Caco-2 (cell line): ENCODE measurements around the gene GLIS1. TPM values are rescaled to one million over a fixed set of nuclear protein-coding genes. Genes with fewer than 3 reads are reported as not detected.

Experiments
- BruUV-seq: library from RNA; stranded (reverse); fragments of 400-500 nt; replicated peaks from 2 replicates; lab custom pipeline; 2021; lab: Mats Ljungman, UMichigan
- CTCF ChIA-PET: fragments of 300-600 bp; sonication (Branson Sonifier 250); formaldehyde crosslinking; loops from one replicate; lab custom pipeline; 2022; ENCODE audit warnings: antibody characterized with exemption; lab: Charles Lee
- POLR2A ChIA-PET: fragments of 300-600 bp; sonication (Branson Sonifier 250); formaldehyde crosslinking; loops from one replicate; lab custom pipeline; 2022; ENCODE audit warnings: antibody characterized with exemption; lab: Charles Lee
- DNase-seq, 2 experiments: peaks; one replicate each; pipeline versions ENCODE4 v3.0.0 to v3.0.0-alpha.2; 2020 to 2022
- H3K27me3 ChIP-seq: replicated peaks from 2 replicates; pipeline ENCODE4 v1.6.0; 2011; ENCODE audit warnings: low read length; ENCODE audit not compliant: control insufficient read depth, insufficient read depth
- H3K36me3 ChIP-seq: 2 replicates; pipeline ENCODE4 v1.5.1; 2011; ENCODE audit warnings: low read length; ENCODE audit not compliant: control insufficient read depth, insufficient read depth
- H3K4me1 ChIP-seq: fragments of 250-450 bp; sonication (Bioruptor Pico); 2 replicates; pipeline ENCODE4 v1.5.1; 2020; ENCODE audit warnings: mild to moderate bottlenecking
- H3K4me3 ChIP-seq: 2 replicates; pipeline ENCODE4 v1.5.1; 2011; ENCODE audit warnings: low read depth, mild to moderate bottlenecking, control low read depth, low read length
- H3K9me3 ChIP-seq: fragments of 250-450 bp; sonication (Bioruptor Pico); 2 replicates; pipeline ENCODE4 v1.5.1; 2020; ENCODE audit warnings: mild to moderate bottlenecking, moderate library complexity
- H3K27ac Mint-ChIP-seq: one replicate; pipeline ENCODE4 v1.8.0; 2022; ENCODE audit warnings: mixed read lengths; ENCODE audit not compliant: unreplicated experiment
- H3K27me3 Mint-ChIP-seq: one replicate; pipeline ENCODE4 v1.8.0; 2022; ENCODE audit warnings: mixed read lengths; ENCODE audit not compliant: insufficient read depth, unreplicated experiment
- H3K36me3 Mint-ChIP-seq: one replicate; pipeline ENCODE4 v1.8.0; 2022; ENCODE audit warnings: mild to moderate bottlenecking, mixed read lengths; ENCODE audit not compliant: insufficient read depth, unreplicated experiment
- H3K4me1 Mint-ChIP-seq: one replicate; pipeline ENCODE4 v1.8.0; 2022; ENCODE audit warnings: low read depth, mixed read lengths; ENCODE audit not compliant: unreplicated experiment
- H3K4me3 Mint-ChIP-seq: one replicate; pipeline ENCODE4 v1.8.0; 2022; ENCODE audit warnings: mild to moderate bottlenecking, moderate library complexity, mixed read lengths; ENCODE audit not compliant: unreplicated experiment
- H3K9me3 Mint-ChIP-seq: one replicate; pipeline ENCODE4 v1.8.0; 2022; ENCODE audit warnings: mixed read lengths; ENCODE audit not compliant: unreplicated experiment
- intact Hi-C: fragments of 100-400 bp; cut with micrococcal nuclease; formaldehyde crosslinking; loops from one replicate; pipeline ENCODE4 v1.10.0; 2022; ENCODE audit not compliant: unreplicated experiment
- total RNA-seq: library from RNA; stranded (reverse); gene quantifications from 2 replicates; pipeline ENCODE4 v1.2.3, GENCODE V29; 2022
- TF ChIP-seq, protein P1 (sequence below), 2 experiments: fragments of 200-600 bp in 1 of 2; IDR thresholded peaks; 1 replicate in 1 of 2; 2 replicates in 1 of 2; pipeline versions ENCODE4 v1.5.1 to v1.8.0; 2011 to 2022; ENCODE audit warnings: antibody characterized with exemption in 1 of 2, control low read depth in 1 of 2, inconsistent platforms in 1 of 2, low read depth in 1 of 2, low read length in 1 of 2, mild to moderate bottlenecking in 1 of 2, moderate library complexity in 1 of 2; ENCODE audit not compliant: insufficient read depth in 1 of 2, severe bottlenecking in 1 of 2, unreplicated experiment in 1 of 2

The GLIS1 gene
- total RNA-seq, 1 experiment from 2014 or later = not detected

DNA sequence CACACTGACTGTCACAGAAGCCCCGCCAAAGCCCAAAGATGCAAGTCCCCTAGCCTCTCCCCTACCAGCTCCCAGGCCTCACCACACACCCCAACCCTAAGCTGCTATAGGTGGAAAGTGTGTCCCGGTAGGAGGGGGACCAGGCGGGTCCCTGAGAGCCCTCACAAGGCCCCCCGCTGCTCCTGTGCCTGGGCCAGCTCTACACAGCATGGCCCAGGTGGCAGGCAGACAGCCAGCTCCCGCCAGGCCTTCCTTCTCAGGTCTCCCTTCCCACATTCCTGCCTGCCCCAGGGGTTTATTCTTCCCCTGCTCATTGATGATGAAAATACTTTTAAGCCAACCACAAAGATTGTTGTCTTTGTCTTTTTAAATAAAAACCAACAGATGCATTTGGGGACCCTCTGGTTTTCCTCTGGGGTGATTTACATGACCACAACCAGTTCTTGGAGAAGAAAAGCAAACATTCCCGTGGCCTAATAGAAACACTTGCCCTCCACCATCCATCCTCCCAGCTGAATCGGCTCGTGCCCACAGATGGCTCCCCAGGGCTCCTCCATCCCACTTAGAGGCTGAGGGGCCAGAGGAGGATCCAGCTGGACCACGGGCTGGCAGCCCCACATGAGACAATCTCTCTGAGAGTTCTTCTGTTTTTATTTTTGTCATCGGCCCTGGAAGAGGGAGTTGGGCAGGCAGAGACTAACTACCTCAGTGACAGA, 186.7 kb downstream of the GLIS1 start:
- no TSS peak for BruUV-seq
- Mint-ChIP-seq H3K4me3 (no peak overlapping the region), H3K9me3 (no peaks in the 10 kb centered on the region), H3K4me1 (no peaks in the 10 kb centered on the region), H3K27ac (no peak overlapping the region), H3K27me3 (peaks cover 3% of the 10 kb centered on the region), H3K36me3 (no peaks in the 10 kb centered on the region)
- Histone ChIP-seq H3K4me1 (no peaks in the 10 kb centered on the region), H3K36me3 (no peaks in the 10 kb centered on the region), H3K27me3 (no peaks in the 10 kb centered on the region), H3K4me3 (no peak overlapping the region), H3K9me3 (no peaks in the 10 kb centered on the region)
- TF ChIP-seq, protein P1, sequence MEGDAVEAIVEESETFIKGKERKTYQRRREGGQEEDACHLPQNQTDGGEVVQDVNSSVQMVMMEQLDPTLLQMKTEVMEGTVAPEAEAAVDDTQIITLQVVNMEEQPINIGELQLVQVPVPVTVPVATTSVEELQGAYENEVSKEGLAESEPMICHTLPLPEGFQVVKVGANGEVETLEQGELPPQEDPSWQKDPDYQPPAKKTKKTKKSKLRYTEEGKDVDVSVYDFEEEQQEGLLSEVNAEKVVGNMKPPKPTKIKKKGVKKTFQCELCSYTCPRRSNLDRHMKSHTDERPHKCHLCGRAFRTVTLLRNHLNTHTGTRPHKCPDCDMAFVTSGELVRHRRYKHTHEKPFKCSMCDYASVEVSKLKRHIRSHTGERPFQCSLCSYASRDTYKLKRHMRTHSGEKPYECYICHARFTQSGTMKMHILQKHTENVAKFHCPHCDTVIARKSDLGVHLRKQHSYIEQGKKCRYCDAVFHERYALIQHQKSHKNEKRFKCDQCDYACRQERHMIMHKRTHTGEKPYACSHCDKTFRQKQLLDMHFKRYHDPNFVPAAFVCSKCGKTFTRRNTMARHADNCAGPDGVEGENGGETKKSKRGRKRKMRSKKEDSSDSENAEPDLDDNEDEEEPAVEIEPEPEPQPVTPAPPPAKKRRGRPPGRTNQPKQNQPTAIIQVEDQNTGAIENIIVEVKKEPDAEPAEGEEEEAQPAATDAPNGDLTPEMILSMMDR (IDR thresholded peaks at IDR 0.05; ENCODE audit: insufficient read depth in 1 of 2, low read depth in 1 of 2, low read length in 1 of 2, severe bottlenecking in 1 of 2, unreplicated experiment in 1 of 2) = no peak
- DNase-seq = no peak
- POLR2A ChIA-PET = no interaction called here
- CTCF ChIA-PET = no interaction called here
- intact Hi-C loops = no loop called here

DNA sequence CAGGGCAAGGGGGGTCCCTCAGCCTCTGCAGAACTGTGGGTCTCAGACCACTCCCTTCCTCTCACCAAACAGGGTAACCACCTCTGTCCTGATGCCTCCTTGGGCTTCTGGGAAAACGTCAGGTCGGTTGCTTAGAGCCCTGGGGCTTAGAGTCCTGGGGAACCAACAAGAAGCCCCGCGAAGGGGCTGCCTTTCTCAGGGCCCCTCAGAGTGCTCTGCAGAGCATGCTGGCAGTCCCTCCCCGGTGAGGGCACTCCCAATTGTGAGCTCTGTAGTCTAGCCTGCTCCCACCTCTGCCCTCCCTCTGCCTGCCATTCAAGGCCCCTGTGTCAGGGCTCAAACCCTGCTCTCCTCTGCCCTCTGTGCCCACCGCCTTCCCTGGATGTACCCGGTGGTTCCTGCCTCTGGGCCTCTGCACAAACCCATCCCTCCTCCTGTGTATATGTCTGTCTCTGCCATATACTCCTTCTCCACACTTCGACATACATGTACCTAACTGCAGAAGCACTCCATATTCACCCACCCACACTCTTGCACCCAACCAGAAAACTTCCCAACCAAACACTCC, 187.5 kb downstream of the GLIS1 start:
- CTCF ChIA-PET = no interaction called here
- Mint-ChIP-seq H3K4me3 (no peak overlapping the region), H3K27me3 (peaks cover 3% of the 10 kb centered on the region), H3K4me1 (no peaks in the 10 kb centered on the region), H3K9me3 (no peaks in the 10 kb centered on the region), H3K27ac (no peak overlapping the region), H3K36me3 (no peaks in the 10 kb centered on the region)
- DNase-seq = no peak
- POLR2A ChIA-PET = no interaction called here
- Histone ChIP-seq H3K36me3 (no peaks in the 10 kb centered on the region), H3K27me3 (no peaks in the 10 kb centered on the region), H3K4me3 (no peak overlapping the region), H3K4me1 (no peaks in the 10 kb centered on the region), H3K9me3 (no peaks in the 10 kb centered on the region)
- TF ChIP-seq, protein P1 (IDR thresholded peaks at IDR 0.05; ENCODE audit: insufficient read depth in 1 of 2, low read depth in 1 of 2, low read length in 1 of 2, severe bottlenecking in 1 of 2, unreplicated experiment in 1 of 2) = no peak
- intact Hi-C loops = no loop called here
- no TSS peak for BruUV-seq

DNA sequence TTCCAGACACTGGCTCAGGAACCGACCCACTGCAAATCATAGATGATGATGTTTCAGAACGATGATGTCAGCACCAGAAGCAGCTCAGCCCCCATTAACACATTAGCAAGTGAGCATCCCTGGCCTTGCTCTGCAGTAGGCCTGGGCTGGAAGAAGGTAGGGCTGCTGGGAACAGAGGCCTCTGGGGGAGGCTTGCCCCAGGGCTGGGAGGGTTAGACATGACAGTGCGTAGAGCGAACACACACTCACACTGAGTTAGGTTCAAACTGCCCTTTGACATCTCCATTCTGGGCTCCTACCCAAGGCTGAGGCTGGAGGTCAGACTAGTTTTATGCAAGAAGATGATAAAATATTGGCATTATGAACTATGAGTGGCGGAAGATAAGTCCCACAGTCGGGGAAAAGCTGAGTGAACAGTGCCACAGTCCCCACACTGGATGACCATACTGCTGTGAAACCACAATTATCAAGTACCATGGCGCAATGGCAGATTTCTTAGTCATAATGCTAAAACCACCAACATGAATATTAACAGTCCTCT, 188.7 kb downstream of the GLIS1 start:
- Mint-ChIP-seq H3K36me3 (no peaks in the 10 kb centered on the region), H3K27ac (no peak overlapping the region), H3K9me3 (no peaks in the 10 kb centered on the region), H3K4me1 (no peaks in the 10 kb centered on the region), H3K4me3 (no peak overlapping the region), H3K27me3 (peaks cover 3% of the 10 kb centered on the region)
- no peaks in the 10 kb centered on the region for H3K4me1 ChIP-seq
- TF ChIP-seq, protein P1 (IDR thresholded peaks at IDR 0.05; ENCODE audit: insufficient read depth in 1 of 2, low read depth in 1 of 2, low read length in 1 of 2, severe bottlenecking in 1 of 2, unreplicated experiment in 1 of 2) = no peak
- DNase-seq = peak in 1 of 2 experiments; percentile 7
- H3K36me3 ChIP-seq = no peaks in the 10 kb centered on the region
- H3K9me3 ChIP-seq = no peaks in the 10 kb centered on the region
- POLR2A ChIA-PET = no interaction called here
- intact Hi-C loops = no loop called here
- H3K27me3 ChIP-seq = no peaks in the 10 kb centered on the region
- BruUV-seq = no TSS peak
- H3K4me3 ChIP-seq = no peak overlapping the region
- CTCF ChIA-PET = no interaction called here
